Stimulated activated CD4-positive, alpha-beta T cell treated with anti-CD3 and anti-CD28 coated beads, Interleukin-1b, Interleukin-23, amount 100 ng/mL, for 4 hours (primary cell): Measurements from ENCODE around the gene SCYL3.

Experiments
- DNase-seq, 2 donors: peaks; one replicate each; pipeline ENCODE4 v3.0.0-alpha.2; 2020; ENCODE audit warnings: low read depth in 2 of 2

SCYL3 gene

GRCh38 chr1:169900571-169900970 lies 6.9 kb upstream of the SCYL3 start:
- DNase-seq = no peak

GRCh38 chr1:169899519-169900217 lies 6.0 kb upstream of the SCYL3 start:
- no peak for DNase-seq

GRCh38 chr1:169896013-169896412 lies 2.3 kb upstream of the SCYL3 start:
- no peak for DNase-seq

- no peak for DNase-seq
Observed at GRCh38 chr1:169894424-169895145, 889 bp upstream of the SCYL3 start.

- peak in 1 of 2 donors; percentile 22 for DNase-seq
Observed at GRCh38 chr1:169892927-169893644, 610 bp downstream of the SCYL3 start.

GRCh38 chr1:169892176-169892926 lies 1.3 kb downstream of the SCYL3 start:
- no peak for DNase-seq

GRCh38 chr1:169891539-169891885 lies 2.2 kb downstream of the SCYL3 start:
- no peak for DNase-seq

- no peak for DNase-seq
Observed at GRCh38 chr1:169890761-169891538, 2.7 kb downstream of the SCYL3 start.

GRCh38 chr1:169889871-169890270 lies 3.8 kb downstream of the SCYL3 start:
- no peak for DNase-seq

- no peak for DNase-seq
Observed at GRCh38 chr1:169886931-169887330, 6.8 kb downstream of the SCYL3 start.

GRCh38 chr1:169886422-169886821 lies 7.3 kb downstream of the SCYL3 start:
- DNase-seq = no peak

GRCh38 chr1:169885207-169885606 lies 8.5 kb downstream of the SCYL3 start:
- DNase-seq = no peak

- DNase-seq = no peak
Observed at GRCh38 chr1:169884634-169885033, 9.1 kb downstream of the SCYL3 start.

- no peak for DNase-seq
Observed at GRCh38 chr1:169882039-169882511, 11.6 kb downstream of the SCYL3 start.

GRCh38 chr1:169879034-169879840 lies 14.5 kb downstream of the SCYL3 start:
- no peak for DNase-seq

- DNase-seq = no peak
Observed at GRCh38 chr1:169878498-169878897, 15.2 kb downstream of the SCYL3 start.

- no peak for DNase-seq
Observed at GRCh38 chr1:169877800-169878491, 15.8 kb downstream of the SCYL3 start.

- no peak for DNase-seq
Observed at GRCh38 chr1:169874229-169874628, 19.5 kb downstream of the SCYL3 start.

GRCh38 chr1:169873582-169874199 lies 20.0 kb downstream of the SCYL3 start:
- DNase-seq = no peak
